ENCODE results near the gene BRINP3.

The BRINP3 gene

DNA sequence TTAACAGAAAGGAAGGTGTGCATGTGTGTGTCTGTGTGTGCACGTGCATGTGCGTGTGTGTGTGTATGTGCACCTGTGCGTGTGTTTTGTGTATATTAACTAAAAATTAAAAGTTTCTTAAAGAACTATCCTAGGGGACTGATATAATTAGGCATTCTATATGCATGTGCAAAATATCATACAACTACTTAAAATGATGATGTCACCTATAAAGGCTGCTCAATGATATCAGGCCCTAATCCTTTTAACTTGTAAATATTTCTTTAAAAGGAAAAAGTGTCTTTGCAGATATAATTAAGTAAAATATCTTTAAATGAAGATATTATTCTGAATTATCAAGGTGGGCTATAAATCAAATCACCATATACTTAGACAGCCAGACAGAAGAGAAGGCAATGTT lies 64.5 kb downstream of the BRINP3 start:
- TF ChIP-seq, protein P1, sequence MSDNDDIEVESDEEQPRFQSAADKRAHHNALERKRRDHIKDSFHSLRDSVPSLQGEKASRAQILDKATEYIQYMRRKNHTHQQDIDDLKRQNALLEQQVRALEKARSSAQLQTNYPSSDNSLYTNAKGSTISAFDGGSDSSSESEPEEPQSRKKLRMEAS (IDR thresholded peaks at IDR 0.05): no peak
- TF ChIP-seq EGR1 (IDR thresholded peaks at IDR 0.05) (no peak), TCF12 (IDR thresholded peaks at IDR 0.05; ENCODE audit: low read depth) (no peak), TEAD4 (IDR thresholded peaks at IDR 0.05) (no peak), TAF1 (IDR thresholded peaks at IDR 0.05; ENCODE audit: low read depth) (no peak), NFIC (IDR thresholded peaks at IDR 0.05) (no peak), CREB1 (IDR thresholded peaks at IDR 0.05; ENCODE audit: low read depth) (no peak), FOXM1 (IDR thresholded peaks at IDR 0.05; ENCODE audit: borderline replicate concordance, low read depth) (no peak), YY1 (IDR thresholded peaks at IDR 0.05; ENCODE audit: low read depth) (no peak), RAD21 (IDR thresholded peaks at IDR 0.05; ENCODE audit: low read depth) (no peak), EP300 (IDR thresholded peaks at IDR 0.05; ENCODE audit: borderline replicate concordance) (no peak), CEBPB (IDR thresholded peaks at IDR 0.05) (no peak), ZBTB7A (IDR thresholded peaks at IDR 0.05; ENCODE audit: low read depth) (no peak)
- TF ChIP-seq, protein P2, sequence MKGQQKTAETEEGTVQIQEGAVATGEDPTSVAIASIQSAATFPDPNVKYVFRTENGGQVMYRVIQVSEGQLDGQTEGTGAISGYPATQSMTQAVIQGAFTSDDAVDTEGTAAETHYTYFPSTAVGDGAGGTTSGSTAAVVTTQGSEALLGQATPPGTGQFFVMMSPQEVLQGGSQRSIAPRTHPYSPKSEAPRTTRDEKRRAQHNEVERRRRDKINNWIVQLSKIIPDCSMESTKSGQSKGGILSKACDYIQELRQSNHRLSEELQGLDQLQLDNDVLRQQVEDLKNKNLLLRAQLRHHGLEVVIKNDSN (IDR thresholded peaks at IDR 0.05): no peak
- TF ChIP-seq, protein P3, sequence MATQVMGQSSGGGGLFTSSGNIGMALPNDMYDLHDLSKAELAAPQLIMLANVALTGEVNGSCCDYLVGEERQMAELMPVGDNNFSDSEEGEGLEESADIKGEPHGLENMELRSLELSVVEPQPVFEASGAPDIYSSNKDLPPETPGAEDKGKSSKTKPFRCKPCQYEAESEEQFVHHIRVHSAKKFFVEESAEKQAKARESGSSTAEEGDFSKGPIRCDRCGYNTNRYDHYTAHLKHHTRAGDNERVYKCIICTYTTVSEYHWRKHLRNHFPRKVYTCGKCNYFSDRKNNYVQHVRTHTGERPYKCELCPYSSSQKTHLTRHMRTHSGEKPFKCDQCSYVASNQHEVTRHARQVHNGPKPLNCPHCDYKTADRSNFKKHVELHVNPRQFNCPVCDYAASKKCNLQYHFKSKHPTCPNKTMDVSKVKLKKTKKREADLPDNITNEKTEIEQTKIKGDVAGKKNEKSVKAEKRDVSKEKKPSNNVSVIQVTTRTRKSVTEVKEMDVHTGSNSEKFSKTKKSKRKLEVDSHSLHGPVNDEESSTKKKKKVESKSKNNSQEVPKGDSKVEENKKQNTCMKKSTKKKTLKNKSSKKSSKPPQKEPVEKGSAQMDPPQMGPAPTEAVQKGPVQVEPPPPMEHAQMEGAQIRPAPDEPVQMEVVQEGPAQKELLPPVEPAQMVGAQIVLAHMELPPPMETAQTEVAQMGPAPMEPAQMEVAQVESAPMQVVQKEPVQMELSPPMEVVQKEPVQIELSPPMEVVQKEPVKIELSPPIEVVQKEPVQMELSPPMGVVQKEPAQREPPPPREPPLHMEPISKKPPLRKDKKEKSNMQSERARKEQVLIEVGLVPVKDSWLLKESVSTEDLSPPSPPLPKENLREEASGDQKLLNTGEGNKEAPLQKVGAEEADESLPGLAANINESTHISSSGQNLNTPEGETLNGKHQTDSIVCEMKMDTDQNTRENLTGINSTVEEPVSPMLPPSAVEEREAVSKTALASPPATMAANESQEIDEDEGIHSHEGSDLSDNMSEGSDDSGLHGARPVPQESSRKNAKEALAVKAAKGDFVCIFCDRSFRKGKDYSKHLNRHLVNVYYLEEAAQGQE (IDR thresholded peaks at IDR 0.05; ENCODE audit: low read depth): no peak

DNA sequence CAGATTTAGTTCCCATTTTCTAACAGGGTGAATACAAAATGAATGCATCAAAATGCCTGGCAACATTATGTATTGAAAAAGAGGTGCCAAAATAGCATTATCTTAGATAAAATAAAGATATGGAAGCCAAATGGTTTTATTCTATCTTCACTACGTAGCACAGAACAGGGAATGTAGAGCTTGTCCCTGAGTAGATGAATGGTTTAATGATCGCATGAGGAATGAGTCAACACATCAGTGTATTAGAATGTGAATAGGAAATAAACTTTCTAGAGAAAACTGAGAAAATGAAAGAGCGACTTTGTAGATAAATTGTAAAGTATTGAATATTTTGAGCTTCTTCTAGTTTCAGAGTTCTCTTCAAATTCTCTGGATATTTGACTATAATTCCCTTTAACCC lies 74.3 kb downstream of the BRINP3 start:
- TF ChIP-seq TCF12 (IDR thresholded peaks at IDR 0.05; ENCODE audit: low read depth): no peak
- TF ChIP-seq, protein P3 (IDR thresholded peaks at IDR 0.05; ENCODE audit: low read depth): no peak
- TF ChIP-seq EP300 (IDR thresholded peaks at IDR 0.05; ENCODE audit: borderline replicate concordance): no peak
- TF ChIP-seq, protein P1 (IDR thresholded peaks at IDR 0.05): no peak
- no peak for TF ChIP-seq TAF1 (IDR thresholded peaks at IDR 0.05; ENCODE audit: low read depth)
- TF ChIP-seq EGR1 (IDR thresholded peaks at IDR 0.05): no peak
- TF ChIP-seq, protein P2 (IDR thresholded peaks at IDR 0.05): no peak
- TF ChIP-seq FOXM1 (IDR thresholded peaks at IDR 0.05; ENCODE audit: borderline replicate concordance, low read depth): no peak
- TF ChIP-seq CREB1 (IDR thresholded peaks at IDR 0.05; ENCODE audit: low read depth): no peak

DNA sequence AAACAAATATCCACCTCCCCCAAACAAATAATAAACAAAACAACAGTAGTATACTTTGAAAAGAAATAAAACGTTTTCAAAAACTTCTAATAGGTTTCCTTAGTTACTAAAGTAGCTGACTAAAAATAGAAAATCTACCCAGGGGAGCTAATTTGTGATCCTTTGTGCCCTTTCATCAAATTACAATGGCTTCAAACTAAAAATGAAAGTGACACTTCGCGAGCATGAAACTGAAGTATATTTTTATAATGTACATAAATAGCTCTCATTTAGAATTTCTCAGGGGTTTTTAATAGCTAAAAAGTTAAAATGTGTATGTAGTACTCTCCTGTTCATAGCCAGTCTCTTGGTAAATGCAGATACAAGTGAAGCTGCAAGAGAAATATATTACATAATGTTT lies 78.4 kb downstream of the BRINP3 start:
- TF ChIP-seq NFIC (IDR thresholded peaks at IDR 0.05) (no peak), TEAD4 (IDR thresholded peaks at IDR 0.05) (no peak), TCF12 (IDR thresholded peaks at IDR 0.05; ENCODE audit: low read depth) (no peak)
- TF ChIP-seq, protein P2 (IDR thresholded peaks at IDR 0.05): no peak

DNA sequence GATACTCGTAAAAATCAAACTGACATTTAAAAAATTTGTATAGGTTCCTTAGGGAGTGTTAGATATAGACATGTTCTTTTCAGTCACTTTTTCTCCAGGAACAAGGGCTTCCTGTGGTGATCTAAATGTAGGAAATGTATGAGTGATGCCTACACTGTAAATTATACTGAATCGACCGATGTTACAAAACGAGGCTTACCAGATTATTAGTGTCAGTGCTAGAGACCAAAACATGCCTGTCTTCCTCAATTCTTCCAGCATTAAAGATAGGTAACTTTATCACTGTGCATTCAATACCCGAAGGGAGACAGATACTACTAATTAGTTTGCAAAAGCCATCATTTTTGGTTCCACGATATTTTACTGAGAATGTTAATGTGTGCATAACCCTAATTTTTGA lies 86.1 kb downstream of the BRINP3 start:
- TF ChIP-seq CREB1 (IDR thresholded peaks at IDR 0.05; ENCODE audit: low read depth) (no peak), TCF12 (IDR thresholded peaks at IDR 0.05; ENCODE audit: low read depth) (no peak), EP300 (IDR thresholded peaks at IDR 0.05; ENCODE audit: borderline replicate concordance) (no peak), TAF1 (IDR thresholded peaks at IDR 0.05; ENCODE audit: low read depth) (no peak), NFIC (IDR thresholded peaks at IDR 0.05) (no peak), FOXM1 (IDR thresholded peaks at IDR 0.05; ENCODE audit: borderline replicate concordance, low read depth) (no peak), RAD21 (IDR thresholded peaks at IDR 0.05; ENCODE audit: low read depth) (no peak), ZBTB7A (IDR thresholded peaks at IDR 0.05; ENCODE audit: low read depth) (no peak), EGR1 (IDR thresholded peaks at IDR 0.05) (no peak)
- TF ChIP-seq, protein P1 (IDR thresholded peaks at IDR 0.05): no peak
- TF ChIP-seq, protein P3 (IDR thresholded peaks at IDR 0.05; ENCODE audit: low read depth): no peak
- TF ChIP-seq, protein P2 (IDR thresholded peaks at IDR 0.05): no peak

Measured in Ishikawa (cell line).